Ovary (tissue), 9 donors: ENCODE data around the gene HLA-B. TPM values are rescaled to one million over a fixed set of nuclear protein-coding genes. Genes with fewer than 3 reads are reported as not detected.
"Not testable (repeated sequence)": the region's sequence is repeated elsewhere in the genome, so short reads cannot be mapped to it uniquely, and the experiment has no call there.

Experiments used
- DNase-seq, 5 donors: peaks; one replicate each; pipeline ENCODE4 v3.0.0-alpha.2; 2019 to 2020
- H3K27ac ChIP-seq, 2 donors: fragments of 200-600 bp; one replicate each; pipeline versions ENCODE4 v1.5.1 to v1.8.0; 2019 to 2022
- H3K27me3 ChIP-seq: fragments of 200-600 bp; one replicate; pipeline ENCODE4 v1.8.0; 2022
- H3K36me3 ChIP-seq: fragments of 200-600 bp; sonication (generic); one replicate; pipeline ENCODE4 v1.5.1; 2019
- H3K4me1 ChIP-seq: one replicate; pipeline ENCODE4 v1.8.1; 2013; ENCODE audit warnings: mild to moderate bottlenecking, moderate library complexity; ENCODE audit not compliant: insufficient read depth
- H3K4me3 ChIP-seq: fragments of 200-600 bp; sonication (generic); one replicate; pipeline ENCODE4 v1.5.1; 2017
- H3K9me3 ChIP-seq, 2 donors: fragments of 200-600 bp in 1 of 2; sonication (generic) in 1 of 2; one replicate each; pipeline versions ENCODE4 v1.5.1 to v1.8.1; 2013 to 2019; ENCODE audit warnings: mild to moderate bottlenecking in 1 of 2, moderate library complexity in 1 of 2
- CTCF ChIP-seq, 3 donors: fragments of 450-650 bp in 2 of 3; fragments of 200-600 bp in 1 of 3; IDR thresholded peaks; one replicate each; pipeline versions ENCODE4 v1.5.1 to v1.8.0; 2016 to 2022; ENCODE audit warnings: antibody characterized with exemption in 3 of 3, mild to moderate bottlenecking in 1 of 3
- EP300 ChIP-seq: sonication (generic); formaldehyde crosslinking; IDR thresholded peaks from one replicate; pipeline ENCODE4 v1.6.1; 2017; ENCODE audit warnings: antibody characterized with exemption
- POLR2A ChIP-seq: fragments of 450-650 bp; IDR thresholded peaks from one replicate; pipeline ENCODE4 v1.6.1; 2017; ENCODE audit warnings: antibody characterized with exemption, mild to moderate bottlenecking, moderate library complexity
- WGBS, 3 donors: extraction: QIAGEN DNeasy Blood & Tissue Kit in 1 of 3; methylation state at CpG; one replicate each; pipeline versions ENCODE4 v1.1.5 to v1.1.7; 2013 to 2017; 5-methylcytosine and 5-hydroxymethylcytosine counted together
- intact Hi-C, 4 donors: fragments of 100-400 bp; cut with DNase I; formaldehyde crosslinking; loops; one replicate each; pipeline versions ENCODE4 v1.11.0 to v1.15.1; 2022 to 2023
- polyA plus RNA-seq, 2 donors: library from polyadenylated mRNA; stranded (reverse); fragments of 200-250 nt in 1 of 2; fragments of 350-450 nt in 1 of 2; fragmentation: Illumina TruSeq in 1 of 2; extraction: RNeasy Lipid Tissue Mini Kit (QIAGEN cat#74804) in 1 of 2; gene quantifications; one replicate each; pipeline ENCODE4 v1.2.3, GENCODE V29; 2013 to 2014
- total RNA-seq, 7 donors: library from RNA; depleted of rRNA in 2 of 7; stranded (reverse); fragments of >200 nt in 2 of 7; fragmentation: NEBNext Ultra II Directional in 3 of 7; extraction: Animal tissue kit (Norgen Biotek cat#: 25700) in 3 of 7; gene quantifications; one replicate each; pipeline versions ENCODE4 v1.1.0 to v1.2.4, GENCODE V29; 2016 to 2023
- donor health status: DM: no; HTN: no; CAD: no; lungs with moderate emphysema.
- donor health status: DM: no; HTN: no; CAD: no.
- donor health status: Bipolar disorder and iron deficiency.
- donor health status: DM: yes; HTN: yes; CAD: no.
- donor health status: DM: no; HTN: no; CAD: no.
- donor health status: DM: yes; HTN: yes; CAD: no.

The HLA-B gene
- total and polyA plus RNA-seq, 9 donors, result 358 to 2,036 (median 530) TPM

GRCh38 chr6:31394381-31394780, 37.4 kb upstream of the HLA-B start:
- DNase-seq, result no peak
- TF ChIP-seq CTCF (IDR thresholded peaks at IDR 0.05) (no peak), POLR2A (no peak), EP300 (no peak)
- intact Hi-C loops, result no loop called here
- Histone ChIP-seq H3K4me3 (no peak overlapping the region), H3K27ac (no peak overlapping the region), H3K36me3 (no peaks in the 10 kb centered on the region), H3K27me3 (no peaks in the 10 kb centered on the region), H3K9me3 (no peaks in the 10 kb centered on the region), H3K4me1 (no peaks in the 10 kb centered on the region)
- WGBS, 3 donors, result 67 to 89% (median 87%) methylated on average over 4 of the region's 4 CpGs

- TF ChIP-seq CTCF (IDR thresholded peaks at IDR 0.05) (no peak), EP300 (no peak), POLR2A (no peak)
- WGBS, 3 donors, result 54 to 86% (median 75%) methylated on average over 5 of the region's 5 CpGs
- intact Hi-C loops, result no loop called here
Measured at GRCh38 chr6:31393932-31394331, 37.0 kb upstream of the HLA-B start.

GRCh38 chr6:31389802-31390132, 32.8 kb upstream of the HLA-B start:
- intact Hi-C loops, DNase-seq, H3K9me3 ChIP-seq, H3K27me3 ChIP-seq, H3K4me3 ChIP-seq, H3K36me3 ChIP-seq, H3K27ac ChIP-seq, H3K4me1 ChIP-seq: not testable (repeated sequence)

More at GRCh38 chr6:31393932-31394331, 37.0 kb upstream of the HLA-B start:
- DNase-seq, result no peak
- H3K27me3 ChIP-seq, result no peaks in the 10 kb centered on the region
- no peak overlapping the region for H3K27ac ChIP-seq
- no peaks in the 10 kb centered on the region for H3K4me1 ChIP-seq
- H3K9me3 ChIP-seq, result no peaks in the 10 kb centered on the region
- H3K4me3 ChIP-seq, result no peak overlapping the region
- no peaks in the 10 kb centered on the region for H3K36me3 ChIP-seq

- H3K9me3 ChIP-seq, intact Hi-C loops, H3K36me3 ChIP-seq, DNase-seq, H3K27ac ChIP-seq, H3K4me1 ChIP-seq, H3K27me3 ChIP-seq, H3K4me3 ChIP-seq: not testable (repeated sequence)
- WGBS, 3 donors, result 38 to 81% (median 66%) methylated on average over 3 to 5 of the region's 13 CpGs
Measured at GRCh38 chr6:31388916-31389801, 32.2 kb upstream of the HLA-B start.

GRCh38 chr6:31386977-31387376, 30.0 kb upstream of the HLA-B start:
- H3K36me3 ChIP-seq, result no peaks in the 10 kb centered on the region
- H3K27me3 ChIP-seq, result no peaks in the 10 kb centered on the region
- H3K27ac ChIP-seq, result no peak overlapping the region
- DNase-seq, result no peak
- TF ChIP-seq POLR2A, result no peak
- 71 to 78% (median 73%) methylated on average over 1 of the region's 1 CpG for WGBS, 3 donors
- no peak overlapping the region for H3K4me3 ChIP-seq
- intact Hi-C loops, result no loop called here
- no peaks in the 10 kb centered on the region for H3K4me1 ChIP-seq
- no peaks in the 10 kb centered on the region for H3K9me3 ChIP-seq

GRCh38 chr6:31386099-31386498, 29.1 kb upstream of the HLA-B start:
- Histone ChIP-seq H3K4me3 (no peak overlapping the region), H3K4me1 (no peaks in the 10 kb centered on the region), H3K9me3 (no peaks in the 10 kb centered on the region), H3K27ac (no peak overlapping the region), H3K36me3 (no peaks in the 10 kb centered on the region), H3K27me3 (no peaks in the 10 kb centered on the region)
- no peak for DNase-seq
- TF ChIP-seq EP300 (no peak), POLR2A (no peak), CTCF (IDR thresholded peaks at IDR 0.05) (no peak)
- WGBS, 3 donors, result 56 to 77% (median 62%) methylated on average over 3 of the region's 3 CpGs
- intact Hi-C loops, result no loop called here
